Sigmoid colon (tissue), 7 donors: ENCODE results near the gene RGS11. TPM values are rescaled to one million over a fixed set of nuclear protein-coding genes. Genes with fewer than 3 reads are reported as not detected.

ENCODE experiments used
- DNase-seq: peaks from one replicate; pipeline ENCODE4 v3.0.0-alpha.2; 2019
- H3K27ac ChIP-seq, 4 donors: fragments of 200-600 bp; sonication (generic); one replicate each; pipeline ENCODE4 v1.5.1; 2016 to 2019; ENCODE audit warnings: mild to moderate bottlenecking in 1 of 4
- H3K27me3 ChIP-seq, 3 donors: fragments of 200-600 bp; sonication (generic); one replicate each; pipeline ENCODE4 v1.5.1; 2019; ENCODE audit warnings: mild to moderate bottlenecking in 1 of 3
- H3K36me3 ChIP-seq, 4 donors: fragments of 200-600 bp; sonication (generic); one replicate each; pipeline ENCODE4 v1.5.1; 2016 to 2019
- H3K4me1 ChIP-seq, 4 donors: fragments of 200-600 bp; sonication (generic); one replicate each; pipeline ENCODE4 v1.5.1; 2017 to 2019
- H3K4me3 ChIP-seq, 4 donors: fragments of 200-600 bp; sonication (generic); one replicate each; pipeline ENCODE4 v1.5.1; 2017 to 2019; ENCODE audit warnings: mild to moderate bottlenecking in 2 of 4, moderate library complexity in 1 of 4
- H3K9me3 ChIP-seq, 4 donors: fragments of 200-600 bp in 3 of 4; sonication (generic) in 3 of 4; one replicate each; pipeline versions ENCODE4 v1.5.1 to v1.6.1; 2013 to 2019
- EP300 ChIP-seq, 4 donors: sonication (generic); formaldehyde crosslinking; IDR thresholded peaks; one replicate each; pipeline ENCODE4 v1.6.1; 2017; ENCODE audit warnings: antibody characterized with exemption in 4 of 4
- POLR2A ChIP-seq, 2 donors: fragments of 450-650 bp; IDR thresholded peaks; one replicate each; pipeline ENCODE4 v1.6.1; 2016; ENCODE audit warnings: antibody characterized with exemption in 2 of 2, mild to moderate bottlenecking in 2 of 2, moderate library complexity in 2 of 2
- POLR2AphosphoS5 ChIP-seq, 4 donors: sonication (generic); formaldehyde crosslinking; IDR thresholded peaks; one replicate each; pipeline ENCODE4 v1.6.1; 2017; ENCODE audit warnings: antibody characterized with exemption in 4 of 4
- WGBS, 2 donors: extraction: QIAGEN DNeasy Blood & Tissue Kit; methylation state at CpG; one replicate each; pipeline ENCODE4 v1.1.7; 2013; 5-methylcytosine and 5-hydroxymethylcytosine counted together
- intact Hi-C: fragments of 100-400 bp; cut with DNase I; formaldehyde crosslinking; loops from one replicate; pipeline ENCODE4 v1.15.1; 2023
- polyA plus RNA-seq, 3 donors: library from polyadenylated mRNA; stranded (reverse); fragments of 200-250 nt; gene quantifications; one replicate each; pipeline ENCODE4 v1.2.3, GENCODE V29; 2013
- total RNA-seq, 4 donors: library from RNA; depleted of rRNA; stranded (reverse); fragments of >200 nt; gene quantifications; one replicate each; pipeline ENCODE4 v1.1.0, GENCODE V29; 2016
- TF ChIP-seq, protein P1 (sequence below), 4 experiments: fragments of 450-650 bp in 3 of 4; fragments of 200-600 bp in 1 of 4; IDR thresholded peaks; one replicate each; pipeline ENCODE4 v1.5.1; 2016 to 2019; ENCODE audit warnings: antibody characterized with exemption in 4 of 4, mild to moderate bottlenecking in 3 of 4, moderate library complexity in 2 of 4
- donor health status: healthy with polysubstance abuse.
- donor health status: Bipolar disorder and iron deficiency.
- donor health status: healthy.

The RGS11 gene
- total and polyA plus RNA-seq, 7 donors: 0.23 to 24.9 (median 6.4) TPM

DNA sequence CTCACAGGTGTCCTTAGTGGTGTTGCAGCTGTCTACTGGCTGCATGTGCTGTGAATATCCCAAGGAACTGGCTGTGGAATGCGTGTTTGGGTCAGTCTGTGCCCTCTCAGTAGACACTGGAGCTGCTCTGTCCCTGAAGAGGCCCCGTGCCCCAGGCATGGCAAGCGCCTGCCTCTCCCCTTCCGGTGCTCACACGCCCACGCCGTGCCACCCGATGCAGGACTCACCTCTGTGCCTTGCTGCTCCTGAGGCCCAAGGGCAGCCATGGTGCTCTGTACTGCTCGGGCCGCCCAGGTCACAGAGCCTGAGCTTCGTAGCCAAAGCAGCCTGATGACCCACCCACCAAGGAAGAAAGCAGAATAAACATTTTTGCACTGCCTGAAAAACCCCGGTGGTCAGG is 10.0 kb downstream of the RGS11 start:
- intact Hi-C loops: no loop called here
- DNase-seq: no peak
- H3K4me1 ChIP-seq: no peaks in the 10 kb centered on the region
- H3K4me3 ChIP-seq: no peak overlapping the region
- peaks cover 30 to 45% (median 35%) of the 10 kb centered on the region in 4 donors for H3K36me3 ChIP-seq
- no peak overlapping the region for H3K27ac ChIP-seq
- 41 to 74% methylated on average over 12 of the region's 12 CpGs for WGBS, 2 donors
- H3K9me3 ChIP-seq: no peaks in the 10 kb centered on the region
- no peaks in the 10 kb centered on the region for H3K27me3 ChIP-seq
- TF ChIP-seq POLR2A (IDR thresholded peaks at IDR 0.05): no peak
- TF ChIP-seq POLR2AphosphoS5 (IDR thresholded peaks at IDR 0.05): no peak
- TF ChIP-seq, protein P1, sequence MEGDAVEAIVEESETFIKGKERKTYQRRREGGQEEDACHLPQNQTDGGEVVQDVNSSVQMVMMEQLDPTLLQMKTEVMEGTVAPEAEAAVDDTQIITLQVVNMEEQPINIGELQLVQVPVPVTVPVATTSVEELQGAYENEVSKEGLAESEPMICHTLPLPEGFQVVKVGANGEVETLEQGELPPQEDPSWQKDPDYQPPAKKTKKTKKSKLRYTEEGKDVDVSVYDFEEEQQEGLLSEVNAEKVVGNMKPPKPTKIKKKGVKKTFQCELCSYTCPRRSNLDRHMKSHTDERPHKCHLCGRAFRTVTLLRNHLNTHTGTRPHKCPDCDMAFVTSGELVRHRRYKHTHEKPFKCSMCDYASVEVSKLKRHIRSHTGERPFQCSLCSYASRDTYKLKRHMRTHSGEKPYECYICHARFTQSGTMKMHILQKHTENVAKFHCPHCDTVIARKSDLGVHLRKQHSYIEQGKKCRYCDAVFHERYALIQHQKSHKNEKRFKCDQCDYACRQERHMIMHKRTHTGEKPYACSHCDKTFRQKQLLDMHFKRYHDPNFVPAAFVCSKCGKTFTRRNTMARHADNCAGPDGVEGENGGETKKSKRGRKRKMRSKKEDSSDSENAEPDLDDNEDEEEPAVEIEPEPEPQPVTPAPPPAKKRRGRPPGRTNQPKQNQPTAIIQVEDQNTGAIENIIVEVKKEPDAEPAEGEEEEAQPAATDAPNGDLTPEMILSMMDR (IDR thresholded peaks at IDR 0.05): no peak
- no peak for TF ChIP-seq EP300 (IDR thresholded peaks at IDR 0.05)

GRCh38 chr16:265002-265529 is 10.7 kb downstream of the RGS11 start:
- no peak overlapping the region for H3K4me3 ChIP-seq
- 90 to 94% methylated on average over 14 of the region's 14 CpGs for WGBS, 2 donors

GRCh38 chr16:264440-264951 is 11.2 kb downstream of the RGS11 start:
- H3K36me3 ChIP-seq: peaks cover 40 to 57% (median 45%) of the 10 kb centered on the region in 4 donors
- 92 to 93% methylated on average over 23 of the region's 23 CpGs for WGBS, 2 donors
- H3K27ac ChIP-seq: no peak overlapping the region
- intact Hi-C loops: no loop called here
- no peak for TF ChIP-seq POLR2A (IDR thresholded peaks at IDR 0.05)
- TF ChIP-seq EP300 (IDR thresholded peaks at IDR 0.05): no peak
- TF ChIP-seq, protein P1 (IDR thresholded peaks at IDR 0.05): no peak
- no peak for TF ChIP-seq POLR2AphosphoS5 (IDR thresholded peaks at IDR 0.05)
- no peak overlapping the region for H3K4me3 ChIP-seq
- H3K4me1 ChIP-seq: no peaks in the 10 kb centered on the region
- no peaks in the 10 kb centered on the region for H3K27me3 ChIP-seq
- no peak for DNase-seq
- H3K9me3 ChIP-seq: no peaks in the 10 kb centered on the region

More at GRCh38 chr16:265002-265529, 10.7 kb downstream of the RGS11 start:
- DNase-seq: no peak
- Histone ChIP-seq H3K4me1 (no peaks in the 10 kb centered on the region), H3K9me3 (no peaks in the 10 kb centered on the region), H3K36me3 (peaks cover 36 to 52% (median 39%) of the 10 kb centered on the region in 4 donors), H3K27me3 (no peaks in the 10 kb centered on the region), H3K27ac (no peak overlapping the region)
- no peak for TF ChIP-seq POLR2AphosphoS5 (IDR thresholded peaks at IDR 0.05)
- intact Hi-C loops: no loop called here

DNA sequence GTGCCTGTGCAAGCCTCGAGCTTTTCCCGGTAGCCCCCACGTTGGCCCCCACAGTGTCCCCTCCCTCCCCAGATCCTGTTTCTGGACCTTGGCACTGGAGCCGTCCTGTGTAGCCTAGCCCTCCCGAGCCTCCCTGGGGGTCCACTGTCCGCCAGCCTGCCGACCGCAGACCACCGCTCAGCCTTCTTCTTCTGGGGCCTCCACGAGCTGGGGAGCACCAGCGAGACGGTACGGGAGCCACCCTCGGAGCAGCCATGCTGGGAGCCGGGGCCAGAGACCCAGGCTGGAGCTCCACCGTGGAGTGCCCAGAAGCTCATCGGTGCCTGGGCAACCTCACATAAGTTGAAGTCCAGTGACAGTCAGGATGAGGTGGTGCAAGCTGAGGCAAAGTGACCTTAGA is 11.8 kb downstream of the RGS11 start:
- Histone ChIP-seq H3K36me3 (peaks cover 40 to 63% (median 47%) of the 10 kb centered on the region in 4 donors), H3K4me1 (no peaks in the 10 kb centered on the region), H3K27ac (no peak overlapping the region), H3K27me3 (no peaks in the 10 kb centered on the region), H3K4me3 (no peak overlapping the region), H3K9me3 (no peaks in the 10 kb centered on the region)
- intact Hi-C loops: no loop called here
- TF ChIP-seq EP300 (IDR thresholded peaks at IDR 0.05) (no peak), POLR2A (IDR thresholded peaks at IDR 0.05) (no peak), POLR2AphosphoS5 (IDR thresholded peaks at IDR 0.05) (no peak)
- TF ChIP-seq, protein P1 (IDR thresholded peaks at IDR 0.05): no peak
- DNase-seq: no peak
- WGBS, 2 donors: 92 to 94% methylated on average over 17 of the region's 17 CpGs

- Histone ChIP-seq H3K4me1 (no peaks in the 10 kb centered on the region), H3K27ac (no peak overlapping the region), H3K27me3 (no peaks in the 10 kb centered on the region), H3K36me3 (peaks cover 40 to 68% (median 47%) of the 10 kb centered on the region in 4 donors), H3K4me3 (no peak overlapping the region), H3K9me3 (no peaks in the 10 kb centered on the region)
- intact Hi-C loops: no loop called here
- WGBS, 2 donors: 94 to 97% methylated on average over 35 of the region's 35 CpGs
- DNase-seq: no peak
- TF ChIP-seq POLR2AphosphoS5 (IDR thresholded peaks at IDR 0.05): no peak
- no peak for TF ChIP-seq POLR2A (IDR thresholded peaks at IDR 0.05)
- TF ChIP-seq EP300 (IDR thresholded peaks at IDR 0.05): no peak
- TF ChIP-seq, protein P1 (IDR thresholded peaks at IDR 0.05): no peak
Observed at GRCh38 chr16:263182-263774, 12.5 kb downstream of the RGS11 start.
